Endothelial cell (in vitro differentiated cells): ENCODE results near the gene VEGFA. TPM values are rescaled to one million over a fixed set of nuclear protein-coding genes. Genes with fewer than 3 reads are reported as not detected.

Source experiments
- DNase-seq: peaks from one replicate; pipeline ENCODE4 v3.0.0; 2021; ENCODE audit warnings: low spot score
- H3K27ac Mint-ChIP-seq: one replicate; pipeline ENCODE4 v1.8.0; 2021; ENCODE audit warnings: mixed read lengths, inconsistent platforms; ENCODE audit not compliant: unreplicated experiment
- H3K27me3 Mint-ChIP-seq: one replicate; pipeline ENCODE4 v1.8.0; 2021; ENCODE audit warnings: mild to moderate bottlenecking, moderate library complexity, mixed read lengths, inconsistent platforms; ENCODE audit not compliant: unreplicated experiment
- H3K36me3 Mint-ChIP-seq: one replicate; pipeline ENCODE4 v1.8.0; 2021; ENCODE audit warnings: mild to moderate bottlenecking, low read depth, mixed read lengths, inconsistent platforms; ENCODE audit not compliant: unreplicated experiment
- H3K4me1 Mint-ChIP-seq: one replicate; pipeline ENCODE4 v1.8.0; 2021; ENCODE audit warnings: mild to moderate bottlenecking, mixed read lengths, inconsistent platforms; ENCODE audit not compliant: unreplicated experiment
- H3K4me3 Mint-ChIP-seq: one replicate; pipeline ENCODE4 v1.8.0; 2021; ENCODE audit warnings: mild to moderate bottlenecking, mixed read lengths, inconsistent platforms; ENCODE audit not compliant: unreplicated experiment
- H3K9me3 Mint-ChIP-seq: one replicate; pipeline ENCODE4 v1.8.0; 2021; ENCODE audit warnings: mixed read lengths, inconsistent platforms; ENCODE audit not compliant: unreplicated experiment
- CTCF ChIP-seq: fragments of 200-600 bp; sonication (generic); IDR thresholded peaks from one replicate; pipeline ENCODE4 v1.5.0; 2021; ENCODE audit warnings: antibody characterized with exemption; ENCODE audit not compliant: unreplicated experiment
- total RNA-seq: library from RNA; stranded (reverse); fragmentation: NEBNext Ultra II Directional; extraction: Animal tissue kit (Norgen Biotek cat#: 25700); gene quantifications from one replicate; pipeline ENCODE4 v1.2.1, GENCODE V29; 2021; ENCODE audit not compliant: unreplicated experiment

The VEGFA gene
- total RNA-seq, 1 donor from 2014 or later, result 3.5 TPM

DNA sequence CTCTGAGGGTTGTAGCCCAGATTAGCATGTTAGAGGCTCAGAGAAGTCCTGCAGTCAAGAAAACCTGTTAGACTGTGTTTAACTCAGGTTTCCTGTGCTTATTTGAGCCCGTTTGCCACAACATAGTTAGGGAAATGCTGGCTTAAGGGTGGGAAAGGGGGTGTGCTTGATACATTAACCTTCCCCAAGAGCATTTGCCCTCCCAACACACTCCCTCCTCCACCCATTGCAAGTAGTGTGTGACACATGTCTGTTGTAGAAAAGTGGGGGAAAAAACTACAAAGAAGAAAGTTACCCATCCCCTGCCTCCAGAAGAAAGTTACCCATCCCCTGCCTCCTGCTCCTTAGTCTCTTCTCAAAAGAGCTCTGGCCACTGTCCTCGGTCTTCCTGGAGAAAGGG lies 45.7 kb upstream of the VEGFA start:
- Mint-ChIP-seq H3K9me3 (no peaks in the 10 kb centered on the region), H3K27me3 (no peaks in the 10 kb centered on the region), H3K36me3 (no peaks in the 10 kb centered on the region), H3K4me1 (no peaks in the 10 kb centered on the region), H3K27ac (no peak overlapping the region), H3K4me3 (no peak overlapping the region)
- no peak for TF ChIP-seq CTCF
- no peak for DNase-seq

DNA sequence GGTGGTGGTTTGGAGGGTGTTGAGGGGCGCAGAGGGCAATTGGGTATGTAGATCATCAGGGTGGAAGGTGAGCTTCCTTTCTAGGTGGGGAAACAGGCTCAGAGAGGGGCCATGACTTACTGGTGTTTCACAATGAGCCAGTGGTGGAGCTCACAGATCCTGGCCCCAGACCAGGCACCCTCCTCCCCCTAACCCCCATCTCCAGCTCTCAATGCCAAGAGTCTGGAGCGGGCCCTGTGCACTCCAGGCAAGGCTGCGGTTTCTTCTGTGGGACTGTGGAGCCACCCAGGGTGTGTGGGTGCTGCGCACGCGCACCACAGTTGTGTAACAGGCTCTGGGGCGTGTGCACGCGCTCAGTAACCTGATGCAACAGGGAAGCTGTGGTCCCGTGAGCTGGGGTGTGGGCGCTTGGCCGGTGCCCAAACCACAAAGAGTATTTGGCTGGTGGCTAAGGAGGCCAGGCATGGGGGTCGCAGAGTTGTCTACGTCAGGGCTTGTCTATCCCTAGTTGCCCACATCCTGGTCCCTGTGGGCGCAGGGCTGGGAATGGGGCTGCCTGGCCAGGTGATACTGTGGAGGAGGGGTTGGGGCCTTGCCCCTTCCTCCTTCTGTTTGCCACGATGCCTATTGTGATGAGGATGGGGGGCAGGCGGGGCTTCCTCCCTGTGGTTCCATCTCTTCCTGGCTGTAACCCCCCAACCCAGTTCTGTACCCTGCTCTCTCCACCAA lies 44.9 kb upstream of the VEGFA start:
- Mint-ChIP-seq H3K4me3 (no peak overlapping the region), H3K27ac (no peak overlapping the region), H3K27me3 (no peaks in the 10 kb centered on the region), H3K36me3 (no peaks in the 10 kb centered on the region), H3K4me1 (no peaks in the 10 kb centered on the region), H3K9me3 (no peaks in the 10 kb centered on the region)
- DNase-seq, result no peak
- no peak for TF ChIP-seq CTCF

DNA sequence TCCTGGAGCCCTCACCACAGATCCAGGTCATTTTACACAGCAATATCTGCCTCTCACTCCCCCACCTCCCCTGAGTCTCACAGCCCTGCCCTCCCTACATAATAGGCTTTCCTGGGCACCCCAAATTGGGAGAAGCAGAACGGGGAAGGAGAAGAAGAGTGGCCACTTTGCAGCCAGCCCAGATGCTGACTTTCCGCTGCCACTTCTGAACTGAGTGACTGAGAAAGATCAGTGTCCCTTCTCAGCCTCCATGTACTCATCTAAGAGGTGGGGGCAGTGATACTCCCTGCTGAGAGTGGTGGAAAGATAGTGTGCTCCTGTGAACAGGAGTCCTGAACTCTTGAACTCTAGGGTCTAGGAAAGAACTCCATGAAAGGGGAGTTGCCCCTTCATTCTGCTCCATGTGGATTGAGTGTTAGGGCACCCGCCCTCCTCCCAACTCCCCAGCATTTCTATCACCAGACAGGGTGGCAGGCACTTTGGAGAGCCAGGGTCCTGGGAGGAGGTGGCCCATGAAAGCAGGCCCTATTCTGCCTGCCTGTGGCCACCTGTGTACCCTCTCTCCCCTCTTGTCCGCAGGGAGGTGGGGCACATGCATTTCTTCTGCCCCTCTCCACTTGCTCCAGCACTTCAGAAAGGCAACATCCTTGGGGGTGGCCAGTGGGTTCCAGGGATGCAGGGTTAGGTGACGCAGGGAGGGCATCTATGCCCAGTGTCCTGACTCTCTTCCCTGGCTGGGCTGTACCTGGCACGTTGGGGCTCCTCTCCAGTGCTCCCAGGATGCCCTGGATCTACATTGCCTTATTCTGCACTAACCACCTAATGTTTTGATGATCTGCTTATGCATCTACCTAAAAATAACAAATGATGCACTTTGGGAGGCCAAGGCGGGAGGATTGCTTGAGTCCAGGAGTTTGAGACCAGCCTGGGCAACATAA lies 44.1 kb upstream of the VEGFA start:
- TF ChIP-seq CTCF, result no peak
- no peak overlapping the region for H3K4me3 Mint-ChIP-seq
- no peaks in the 10 kb centered on the region for H3K27me3 Mint-ChIP-seq
- H3K36me3 Mint-ChIP-seq, result no peaks in the 10 kb centered on the region
- H3K9me3 Mint-ChIP-seq, result no peaks in the 10 kb centered on the region
- DNase-seq, result no peak
- no peaks in the 10 kb centered on the region for H3K4me1 Mint-ChIP-seq
- H3K27ac Mint-ChIP-seq, result no peak overlapping the region

DNA sequence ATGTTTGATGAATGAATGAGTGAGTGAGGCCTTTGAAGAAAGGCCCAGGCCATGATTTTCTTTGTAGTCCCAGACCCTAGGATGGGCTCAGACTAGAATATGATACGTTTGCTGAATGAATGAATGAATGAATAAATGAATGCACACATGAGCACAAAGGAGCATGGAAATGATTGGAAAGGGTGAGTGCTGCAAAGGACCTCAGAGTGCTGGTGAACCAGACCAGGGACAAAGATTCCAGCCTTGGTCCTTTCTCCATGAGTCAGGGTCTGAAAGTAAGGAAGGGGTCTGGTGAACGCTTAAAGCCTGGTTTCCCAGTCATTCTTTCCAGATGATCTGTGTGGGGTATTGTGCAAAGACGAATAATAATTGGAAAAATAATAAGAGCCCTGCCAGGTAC lies 42.4 kb upstream of the VEGFA start:
- no peaks in the 10 kb centered on the region for H3K27me3 Mint-ChIP-seq
- no peak overlapping the region for H3K4me3 Mint-ChIP-seq
- no peak for TF ChIP-seq CTCF
- H3K36me3 Mint-ChIP-seq, result no peaks in the 10 kb centered on the region
- no peaks in the 10 kb centered on the region for H3K4me1 Mint-ChIP-seq
- H3K27ac Mint-ChIP-seq, result no peak overlapping the region
- DNase-seq, result no peak
- H3K9me3 Mint-ChIP-seq, result no peaks in the 10 kb centered on the region

DNA sequence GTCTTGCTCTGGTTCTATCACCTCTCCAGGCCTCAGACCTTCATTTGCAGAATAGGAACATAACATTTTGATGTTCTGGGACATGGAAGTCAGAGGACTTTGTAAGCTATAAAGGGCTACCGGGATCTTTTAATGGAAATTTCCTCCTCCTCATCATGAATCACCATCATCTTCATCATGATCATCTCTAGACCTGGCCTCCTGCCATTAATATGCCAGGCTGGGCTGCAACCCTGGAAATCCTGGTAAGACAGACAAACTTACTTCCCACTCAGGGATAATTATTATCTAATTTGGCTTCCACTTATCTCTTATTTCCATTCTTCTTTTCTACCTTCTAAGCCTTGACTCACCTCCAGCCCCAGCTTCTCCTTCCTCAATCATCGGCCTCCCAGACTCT lies 41.4 kb upstream of the VEGFA start:
- no peaks in the 10 kb centered on the region for H3K9me3 Mint-ChIP-seq
- no peaks in the 10 kb centered on the region for H3K27me3 Mint-ChIP-seq
- H3K36me3 Mint-ChIP-seq, result no peaks in the 10 kb centered on the region
- no peak for DNase-seq
- H3K4me3 Mint-ChIP-seq, result no peak overlapping the region
- H3K27ac Mint-ChIP-seq, result no peak overlapping the region
- TF ChIP-seq CTCF, result no peak
- H3K4me1 Mint-ChIP-seq, result no peaks in the 10 kb centered on the region
